HL-60 (cell line): Measurements from ENCODE around the gene ARL8A.

Experiments used
- DNase-seq, 2 experiments: peaks; one replicate each; pipeline ENCODE4 v3.0.0-alpha.2; 2010 to 2020; ENCODE audit warnings: low read depth in 1 of 2, low spot score in 1 of 2
- H3K27ac ChIP-seq: fragments of 250-450 bp; sonication (Bioruptor Pico); replicated peaks from 2 replicates; pipeline ENCODE4 v1.5.1; 2020; ENCODE audit warnings: mild to moderate bottlenecking, moderate library complexity
- H3K27me3 ChIP-seq: fragments of 250-450 bp; sonication (Bioruptor Pico); 2 replicates; pipeline ENCODE4 v1.5.1; 2021; ENCODE audit warnings: mild to moderate bottlenecking, moderate library complexity; ENCODE audit not compliant: insufficient read depth, poor library complexity, severe bottlenecking
- H3K4me3 ChIP-seq: replicated peaks from 2 replicates; pipeline ENCODE4 v1.5.1; 2011; ENCODE audit warnings: mild to moderate bottlenecking, control low read depth, low read length; ENCODE audit not compliant: insufficient read depth
- CTCF ChIP-seq: IDR thresholded peaks from one replicate; pipeline ENCODE4 v1.5.1; 2011; ENCODE audit warnings: low read length, control low read depth, inconsistent platforms; ENCODE audit not compliant: insufficient read depth
- GABPA ChIP-seq: IDR thresholded peaks from 2 replicates; pipeline ENCODE4 v1.6.1; 2012; ENCODE audit warnings: low read depth
- POLR2AphosphoS5 ChIP-seq: IDR thresholded peaks from 2 replicates; pipeline ENCODE4 v1.6.1; 2012; ENCODE audit warnings: low read depth
- REST ChIP-seq: IDR thresholded peaks from 2 replicates; pipeline ENCODE4 v1.6.1; 2012; ENCODE audit warnings: low read depth; ENCODE audit not compliant: insufficient replicate concordance
- SPI1 ChIP-seq: IDR thresholded peaks from 2 replicates; pipeline ENCODE4 v1.6.1; 2012; ENCODE audit warnings: low read depth, mild to moderate bottlenecking, borderline replicate concordance
- long read RNA-seq: library from polyadenylated mRNA; unstranded; transcript quantifications from one replicate; pipeline ENCODE4 v2.0.0, GENCODE V29; 2020

The ARL8A gene
- long read RNA-seq: 0 reads

- Histone ChIP-seq H3K27ac (peak within 1 kb of the TSS; percentile 95), H3K27me3 (no peaks in the 10 kb centered on the region), H3K4me3 (peak within 1 kb of the TSS; percentile 87)
- no peak for TF ChIP-seq POLR2AphosphoS5
- TF ChIP-seq REST: no peak
- no peak for TF ChIP-seq GABPA
- peak in 1 of 2 experiments; percentile 50 for DNase-seq
Measured at GRCh38 chr1:202144402-202145067, at the start of gene ARL8A. ARL8A (minus strand) TSS chr1:202144737; CDS start chr1:202144572, 165 bp downstream.

- H3K27ac ChIP-seq: no peak overlapping the region
- TF ChIP-seq SPI1: no peak
- TF ChIP-seq REST: no peak
- H3K4me3 ChIP-seq: no peak overlapping the region
- DNase-seq: no peak
- H3K27me3 ChIP-seq: peaks cover 23% of the 10 kb centered on the region
Measured at GRCh38 chr1:202194328-202194648, 49.8 kb upstream of the ARL8A start.

GRCh38 chr1:202193614-202194327, 49.2 kb upstream of the ARL8A start, which contains the start of gene LGR6:
LGR6 (plus strand) TSS chr1:202193799; CDS start chr1:202193990, 191 bp downstream.
- Histone ChIP-seq H3K27ac (no peak within 1 kb of the TSS), H3K27me3 (peaks cover 23% of the 10 kb centered on the region), H3K4me3 (no peak within 1 kb of the TSS)
- no peak for DNase-seq
- no peak for TF ChIP-seq POLR2AphosphoS5
- no peak for TF ChIP-seq GABPA
- no peak for TF ChIP-seq REST
- TF ChIP-seq CTCF: no peak
- no peak for TF ChIP-seq SPI1
